IPS-15b (cell line): Measurements from ENCODE around the gene RYR3.

Source experiments
- H3K27me3 ChIP-seq: one replicate; pipeline ENCODE4 v1.6.1; 2013; ENCODE audit warnings: low read length; ENCODE audit not compliant: control insufficient read depth, insufficient read depth
- H3K36me3 ChIP-seq: one replicate; pipeline ENCODE4 v1.6.1; 2013; ENCODE audit warnings: low read length; ENCODE audit not compliant: control insufficient read depth, insufficient read depth
- H3K4me1 ChIP-seq: one replicate; pipeline ENCODE4 v1.6.1; 2013; ENCODE audit warnings: mild to moderate bottlenecking, low read length; ENCODE audit not compliant: control insufficient read depth, insufficient read depth
- H3K4me3 ChIP-seq: one replicate; pipeline ENCODE4 v1.5.1; 2013; ENCODE audit warnings: low read depth, low read length
- H3K9ac ChIP-seq: one replicate; pipeline ENCODE4 v1.6.1; 2013; ENCODE audit warnings: low read depth, mild to moderate bottlenecking, low read length
- H3K9me3 ChIP-seq: one replicate; pipeline ENCODE4 v1.6.1; 2013; ENCODE audit warnings: mild to moderate bottlenecking, low read length; ENCODE audit not compliant: control insufficient read depth, insufficient read depth

Gene RYR3

DNA sequence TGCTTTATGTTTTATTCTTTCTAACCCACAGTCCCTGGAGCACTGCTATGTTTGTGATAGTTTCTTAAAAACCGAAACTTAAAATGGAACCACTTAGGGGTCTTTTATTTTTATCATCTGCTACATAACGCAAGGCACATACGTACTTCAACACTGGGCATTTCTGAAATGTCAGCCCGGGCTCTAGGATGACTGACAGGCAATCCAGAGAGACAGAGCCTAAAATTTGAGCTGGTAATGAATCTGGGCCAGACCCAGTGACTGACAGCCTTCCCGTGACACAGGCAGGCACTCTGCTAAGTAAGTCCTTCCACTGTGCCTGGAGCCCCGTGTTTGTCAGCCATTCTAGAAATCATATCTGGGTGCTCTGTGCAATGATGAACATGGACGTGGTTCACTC lies 84.6 kb downstream of the RYR3 start:
- H3K27me3 ChIP-seq, result no peaks in the 10 kb centered on the region
- H3K4me1 ChIP-seq, result peaks cover 4% of the 10 kb centered on the region
- no peaks in the 10 kb centered on the region for H3K9me3 ChIP-seq
- H3K9ac ChIP-seq, result no peak overlapping the region
- H3K4me3 ChIP-seq, result no peak overlapping the region
- no peaks in the 10 kb centered on the region for H3K36me3 ChIP-seq

DNA sequence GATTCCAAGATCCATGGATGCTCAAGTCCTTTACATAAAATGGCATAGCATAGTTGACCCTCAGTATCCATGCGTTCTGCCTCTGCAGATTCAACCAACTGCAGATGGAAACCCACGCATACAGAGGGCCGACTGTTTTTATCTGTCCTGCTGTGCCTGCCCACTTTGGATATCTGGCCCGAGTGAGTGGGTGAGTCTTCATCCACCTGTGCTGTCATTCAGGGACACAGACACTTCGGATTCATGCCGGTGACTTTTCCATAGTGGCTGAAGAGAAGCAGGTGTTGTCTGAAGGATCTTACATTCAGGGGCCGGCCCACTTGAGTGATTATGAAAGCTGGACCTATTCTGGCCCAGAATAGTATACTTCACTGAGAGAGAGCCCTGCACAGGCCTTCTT lies 85.1 kb downstream of the RYR3 start:
- no peaks in the 10 kb centered on the region for H3K27me3 ChIP-seq
- no peak overlapping the region for H3K9ac ChIP-seq
- H3K4me3 ChIP-seq, result no peak overlapping the region
- H3K9me3 ChIP-seq, result no peaks in the 10 kb centered on the region
- peaks cover 7% of the 10 kb centered on the region for H3K4me1 ChIP-seq
- H3K36me3 ChIP-seq, result no peaks in the 10 kb centered on the region

DNA sequence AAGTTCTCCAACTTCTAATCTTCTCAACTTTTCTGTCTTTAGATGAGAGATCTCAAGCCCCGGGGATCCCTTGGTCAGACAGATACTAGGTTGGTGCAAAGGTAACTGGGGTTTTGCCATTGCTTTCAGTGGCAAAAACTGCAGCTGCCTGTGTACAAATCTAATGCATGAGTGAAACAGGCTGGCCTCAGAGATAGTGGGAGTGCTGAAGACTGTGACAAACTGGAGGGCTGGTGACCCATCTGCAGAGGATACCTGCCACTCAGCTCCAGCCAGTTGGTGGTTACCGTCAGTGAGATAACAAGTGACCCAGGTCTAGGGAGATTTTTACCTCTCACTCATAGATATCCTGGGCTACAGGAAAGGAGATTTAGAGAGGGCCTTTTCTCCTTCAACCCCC lies 85.7 kb downstream of the RYR3 start:
- H3K9me3 ChIP-seq, result no peaks in the 10 kb centered on the region
- H3K27me3 ChIP-seq, result no peaks in the 10 kb centered on the region
- H3K9ac ChIP-seq, result no peak overlapping the region
- H3K4me1 ChIP-seq, result peaks cover 8% of the 10 kb centered on the region
- H3K4me3 ChIP-seq, result no peak overlapping the region
- H3K36me3 ChIP-seq, result no peaks in the 10 kb centered on the region

DNA sequence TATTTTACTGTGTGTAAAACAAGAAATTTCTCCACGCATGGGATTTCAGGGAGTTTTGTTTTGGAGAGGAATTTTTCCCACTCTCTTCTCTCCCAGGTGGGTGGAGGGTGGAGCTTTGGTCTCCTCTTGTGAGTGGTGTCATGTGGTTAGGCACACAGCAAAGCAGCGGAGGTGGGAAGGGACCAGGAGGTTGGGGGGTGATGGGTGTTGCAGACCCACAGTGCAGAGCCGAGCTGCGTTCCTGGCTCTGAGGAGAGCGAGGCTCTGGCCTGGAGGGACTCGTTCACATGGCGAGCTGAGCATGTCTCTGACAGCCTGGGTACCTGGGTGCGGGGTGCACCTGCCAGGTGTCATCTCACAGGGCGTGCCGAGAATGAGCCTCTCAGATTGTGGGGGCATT lies 87.8 kb downstream of the RYR3 start:
- Histone ChIP-seq H3K36me3 (no peaks in the 10 kb centered on the region), H3K27me3 (no peaks in the 10 kb centered on the region), H3K4me1 (peaks cover 8% of the 10 kb centered on the region)

GRCh38 chr15:33400941-33401340 lies 90.2 kb downstream of the RYR3 start:
- Histone ChIP-seq H3K9me3 (no peaks in the 10 kb centered on the region), H3K27me3 (no peaks in the 10 kb centered on the region), H3K4me3 (no peak overlapping the region), H3K36me3 (no peaks in the 10 kb centered on the region), H3K9ac (no peak overlapping the region), H3K4me1 (peaks cover 8% of the 10 kb centered on the region)

More for the DNA sequence above, 87.8 kb downstream of the RYR3 start:
- no peaks in the 10 kb centered on the region for H3K9me3 ChIP-seq
- no peak overlapping the region for H3K4me3 ChIP-seq
- no peak overlapping the region for H3K9ac ChIP-seq

DNA sequence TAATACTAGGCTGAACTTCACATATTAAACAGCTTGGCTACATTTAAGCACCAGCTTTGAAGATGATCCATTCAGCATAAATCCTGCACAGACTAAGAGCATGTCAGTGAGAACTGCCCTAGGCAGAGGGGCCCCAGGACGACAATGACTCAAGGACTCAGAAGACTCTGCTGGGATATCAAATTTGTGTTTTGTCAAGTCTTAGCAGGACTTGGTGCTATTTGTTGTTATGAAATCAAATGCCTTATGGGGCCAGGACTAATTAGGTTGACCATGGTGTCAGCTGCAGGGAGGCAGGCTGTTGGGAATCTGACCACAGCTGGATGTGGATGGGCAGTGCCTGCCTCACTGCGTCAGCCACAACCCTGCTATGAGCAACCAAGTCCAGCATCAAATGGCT lies 91.8 kb downstream of the RYR3 start:
- Histone ChIP-seq H3K9me3 (no peaks in the 10 kb centered on the region), H3K27me3 (no peaks in the 10 kb centered on the region), H3K4me3 (no peak overlapping the region)

GRCh38 chr15:33405096-33405495 lies 94.3 kb downstream of the RYR3 start:
- no peak overlapping the region for H3K9ac ChIP-seq
- peaks cover 3% of the 10 kb centered on the region for H3K4me1 ChIP-seq
- H3K36me3 ChIP-seq, result no peaks in the 10 kb centered on the region
- no peaks in the 10 kb centered on the region for H3K27me3 ChIP-seq
- H3K4me3 ChIP-seq, result no peak overlapping the region
- no peaks in the 10 kb centered on the region for H3K9me3 ChIP-seq

More for the DNA sequence above, 91.8 kb downstream of the RYR3 start:
- no peaks in the 10 kb centered on the region for H3K36me3 ChIP-seq
- H3K4me1 ChIP-seq, result peaks cover 3% of the 10 kb centered on the region
- no peak overlapping the region for H3K9ac ChIP-seq

DNA sequence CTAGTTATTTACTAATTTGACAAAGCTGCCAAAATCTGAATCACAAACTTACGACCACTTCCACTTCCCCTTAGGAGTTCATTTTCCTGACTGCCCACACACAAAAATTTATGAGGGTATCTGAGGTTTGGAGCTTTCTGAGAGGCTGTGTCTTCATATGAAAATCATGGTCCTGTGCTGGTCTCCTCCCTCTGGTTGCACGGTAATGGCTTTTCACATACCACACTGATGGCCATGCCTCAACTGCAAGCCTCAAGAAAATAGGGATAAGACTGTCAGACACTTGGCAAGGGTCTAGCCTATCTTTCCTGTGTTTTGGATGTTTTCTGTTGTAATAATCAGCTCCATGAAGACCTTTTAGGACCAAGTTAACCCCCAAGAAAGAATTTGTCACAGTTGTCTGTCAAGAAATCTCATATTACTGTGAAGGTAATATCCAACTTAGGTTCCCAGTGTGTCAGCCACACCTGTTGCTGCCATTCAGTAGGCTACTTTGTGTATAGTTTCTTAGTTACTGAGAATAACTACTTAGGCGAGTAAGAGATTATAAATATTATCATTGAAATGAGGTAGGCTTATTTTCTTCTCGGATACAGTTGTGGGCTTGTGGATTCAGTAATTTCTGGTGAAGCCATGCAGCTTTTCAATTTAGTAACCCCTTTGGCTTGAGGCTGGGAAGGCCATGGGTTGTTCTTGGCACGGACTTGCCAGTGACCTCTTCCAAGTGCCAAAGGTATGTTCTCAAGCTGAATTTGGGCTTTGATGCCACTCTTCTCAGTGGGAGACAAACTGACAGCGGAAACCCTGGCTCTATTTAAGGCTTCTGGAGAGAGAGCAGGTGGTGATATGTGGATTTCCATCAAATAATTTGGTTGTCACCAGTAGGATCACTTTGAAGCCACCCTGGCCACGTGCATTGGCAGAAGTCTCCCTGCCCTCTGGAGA lies 101.1 kb downstream of the RYR3 start:
- H3K27me3 ChIP-seq, result no peaks in the 10 kb centered on the region
- no peak overlapping the region for H3K9ac ChIP-seq
- H3K4me3 ChIP-seq, result no peak overlapping the region
- H3K9me3 ChIP-seq, result no peaks in the 10 kb centered on the region
- no peaks in the 10 kb centered on the region for H3K4me1 ChIP-seq
- H3K36me3 ChIP-seq, result no peaks in the 10 kb centered on the region

- Histone ChIP-seq H3K27me3 (no peaks in the 10 kb centered on the region), H3K4me1 (no peaks in the 10 kb centered on the region), H3K9ac (no peak overlapping the region), H3K9me3 (no peaks in the 10 kb centered on the region), H3K4me3 (no peak overlapping the region), H3K36me3 (no peaks in the 10 kb centered on the region)
Observed at GRCh38 chr15:33419701-33420100, 108.9 kb downstream of the RYR3 start.

DNA sequence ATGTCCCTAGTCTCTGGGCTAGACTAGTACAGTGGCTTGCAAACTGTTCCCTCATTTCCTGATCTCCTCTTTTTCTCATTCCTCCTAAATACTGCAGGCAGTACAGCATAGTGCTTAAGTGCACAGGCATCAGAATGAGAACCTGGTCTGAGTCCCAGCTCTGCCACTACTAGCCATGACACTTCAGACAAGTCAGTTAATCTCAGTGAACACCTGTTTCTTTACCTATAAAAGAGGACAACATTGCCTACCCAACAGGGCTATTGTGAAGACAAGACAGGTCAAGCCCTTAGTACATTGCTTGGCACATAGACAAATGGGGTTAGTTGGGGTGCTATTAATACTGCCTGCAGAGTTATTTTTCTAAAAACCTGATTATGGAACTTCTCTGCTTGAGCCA lies 113.3 kb downstream of the RYR3 start:
- H3K9ac ChIP-seq, result no peak overlapping the region
- H3K36me3 ChIP-seq, result no peaks in the 10 kb centered on the region
- H3K4me1 ChIP-seq, result no peaks in the 10 kb centered on the region
- no peak overlapping the region for H3K4me3 ChIP-seq
- no peaks in the 10 kb centered on the region for H3K27me3 ChIP-seq
- no peaks in the 10 kb centered on the region for H3K9me3 ChIP-seq

DNA sequence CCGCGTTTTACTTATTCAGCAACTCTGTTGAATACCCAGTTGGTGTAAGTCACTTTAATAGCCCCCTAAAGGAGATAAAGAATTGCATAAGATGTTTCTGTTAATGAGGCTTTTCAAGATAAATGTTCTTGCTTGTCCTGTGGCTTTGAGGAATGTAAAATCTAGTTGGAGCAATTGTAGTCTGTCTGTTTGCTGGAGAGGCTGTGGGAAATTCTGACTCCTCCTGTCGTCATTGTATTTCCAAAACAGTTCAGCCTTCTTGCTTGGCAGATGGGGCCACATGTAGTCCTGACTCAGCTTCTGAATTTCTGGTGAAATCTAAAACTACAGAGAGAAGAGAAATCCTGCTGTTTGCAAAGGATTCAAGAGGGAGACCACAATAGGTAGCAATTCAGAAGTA lies 114.4 kb downstream of the RYR3 start:
- H3K9me3 ChIP-seq, result no peaks in the 10 kb centered on the region
- no peak overlapping the region for H3K4me3 ChIP-seq
- no peaks in the 10 kb centered on the region for H3K27me3 ChIP-seq
- peaks cover 3% of the 10 kb centered on the region for H3K4me1 ChIP-seq
- H3K9ac ChIP-seq, result no peak overlapping the region
- no peaks in the 10 kb centered on the region for H3K36me3 ChIP-seq

GRCh38 chr15:33430577-33430976 lies 119.8 kb downstream of the RYR3 start:
- Histone ChIP-seq H3K4me1 (peaks cover 3% of the 10 kb centered on the region), H3K27me3 (no peaks in the 10 kb centered on the region), H3K9ac (no peak overlapping the region), H3K4me3 (no peak overlapping the region), H3K9me3 (no peaks in the 10 kb centered on the region), H3K36me3 (no peaks in the 10 kb centered on the region)
